ENCODE measurements around the gene ERBB3. TPM values are rescaled to one million over a fixed set of nuclear protein-coding genes. Genes with fewer than 3 reads are reported as not detected.
A peak's percentile ranks its signal among the peaks of the same experiment; 100 is the strongest.

The ERBB3 gene
- total RNA-seq, 2 donors from 2014 or later: 45.7 to 51.8 TPM

DNA sequence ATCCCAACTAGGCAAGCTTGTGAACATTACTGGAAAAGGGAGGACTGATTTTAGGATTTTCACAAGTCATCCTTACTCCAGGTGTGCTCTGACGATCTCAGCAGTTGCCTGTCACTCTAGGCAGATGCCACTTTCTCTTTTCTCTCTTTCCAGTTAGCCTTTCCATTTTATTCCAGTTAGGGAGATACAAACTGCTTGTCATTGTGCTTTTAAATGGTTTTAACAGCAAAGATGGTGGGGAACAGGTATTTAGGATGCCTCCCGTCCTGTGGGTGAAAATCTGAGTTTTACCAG is 25.6 kb downstream of the ERBB3 start:
- H3K36me3 Mint-ChIP-seq (ENCODE audit: low read depth): peaks cover 56% of the 10 kb centered on the region
- peaks cover 22% of the 10 kb centered on the region for H3K4me1 Mint-ChIP-seq
- peak overlapping the region; percentile 96 for H3K27ac Mint-ChIP-seq
- H3K9ac ChIP-seq (ENCODE audit: extremely low read depth, low read length, poor library complexity, severe bottlenecking): peak overlapping the region; percentile 84
- H3K9me3 Mint-ChIP-seq: no peaks in the 10 kb centered on the region
- H3K36me3 ChIP-seq (ENCODE audit: control insufficient read depth, insufficient read depth, low read length): peaks cover 45% of the 10 kb centered on the region
- TF ChIP-seq, protein P1, sequence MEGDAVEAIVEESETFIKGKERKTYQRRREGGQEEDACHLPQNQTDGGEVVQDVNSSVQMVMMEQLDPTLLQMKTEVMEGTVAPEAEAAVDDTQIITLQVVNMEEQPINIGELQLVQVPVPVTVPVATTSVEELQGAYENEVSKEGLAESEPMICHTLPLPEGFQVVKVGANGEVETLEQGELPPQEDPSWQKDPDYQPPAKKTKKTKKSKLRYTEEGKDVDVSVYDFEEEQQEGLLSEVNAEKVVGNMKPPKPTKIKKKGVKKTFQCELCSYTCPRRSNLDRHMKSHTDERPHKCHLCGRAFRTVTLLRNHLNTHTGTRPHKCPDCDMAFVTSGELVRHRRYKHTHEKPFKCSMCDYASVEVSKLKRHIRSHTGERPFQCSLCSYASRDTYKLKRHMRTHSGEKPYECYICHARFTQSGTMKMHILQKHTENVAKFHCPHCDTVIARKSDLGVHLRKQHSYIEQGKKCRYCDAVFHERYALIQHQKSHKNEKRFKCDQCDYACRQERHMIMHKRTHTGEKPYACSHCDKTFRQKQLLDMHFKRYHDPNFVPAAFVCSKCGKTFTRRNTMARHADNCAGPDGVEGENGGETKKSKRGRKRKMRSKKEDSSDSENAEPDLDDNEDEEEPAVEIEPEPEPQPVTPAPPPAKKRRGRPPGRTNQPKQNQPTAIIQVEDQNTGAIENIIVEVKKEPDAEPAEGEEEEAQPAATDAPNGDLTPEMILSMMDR (conservative IDR thresholded peaks at IDR 0.05): no peak
- H3K27ac ChIP-seq (ENCODE audit: low read depth, low read length): no peak overlapping the region
- no peaks in the 10 kb centered on the region for H3K4me1 ChIP-seq (ENCODE audit: control insufficient read depth, insufficient read depth, low read length)
- H3K4me3 ChIP-seq (ENCODE audit: low read length): peak overlapping the region; percentile 91
- no peaks in the 10 kb centered on the region for H3K27me3 ChIP-seq (ENCODE audit: control insufficient read depth, insufficient read depth, low read length, poor library complexity, severe bottlenecking)
- DNase-seq: no peak
- WGBS, 2 experiments (ENCODE audit: insufficient coverage in 1 of 2, insufficient read length in 1 of 2): 43 to 52% methylated on average over 2 of the region's 2 CpGs
- no peaks in the 10 kb centered on the region for H3K27me3 Mint-ChIP-seq (ENCODE audit: insufficient read depth)
- H3K9me3 ChIP-seq (ENCODE audit: control insufficient read depth, low read length): no peaks in the 10 kb centered on the region
- H3K4me3 Mint-ChIP-seq: peak overlapping the region; percentile 99

DNA sequence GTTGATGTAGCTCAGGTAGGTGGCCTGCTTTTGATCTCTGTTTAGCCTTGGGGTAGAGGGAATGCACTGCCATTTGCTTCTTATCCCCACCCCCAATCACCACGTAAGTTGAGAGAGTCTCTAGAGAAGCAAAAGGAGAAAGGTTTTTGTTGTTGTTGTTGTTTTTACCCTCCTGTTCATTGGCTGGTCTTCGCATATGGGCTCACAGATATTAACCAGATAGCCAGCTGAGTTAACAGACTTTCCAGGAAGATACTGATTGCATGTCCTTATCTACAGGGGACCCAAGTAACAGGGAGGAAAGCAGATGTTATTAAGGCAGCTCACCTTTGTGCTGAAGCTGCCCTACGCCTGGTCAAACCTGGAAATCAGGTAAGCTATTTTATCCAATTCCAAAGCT is 27.3 kb downstream of the ERBB3 start:
- TF ChIP-seq, protein P1 (conservative IDR thresholded peaks at IDR 0.05): no peak
- H3K4me1 ChIP-seq (ENCODE audit: control insufficient read depth, insufficient read depth, low read length): no peaks in the 10 kb centered on the region
- H3K4me3 ChIP-seq (ENCODE audit: low read length): peak overlapping the region; percentile 91
- Mint-ChIP-seq H3K27ac (peak overlapping the region; percentile 44), H3K4me1 (peaks cover 22% of the 10 kb centered on the region), H3K4me3 (no peak overlapping the region), H3K36me3 (ENCODE audit: low read depth) (peaks cover 58% of the 10 kb centered on the region), H3K9me3 (no peaks in the 10 kb centered on the region), H3K27me3 (ENCODE audit: insufficient read depth) (no peaks in the 10 kb centered on the region)
- H3K27ac ChIP-seq (ENCODE audit: low read depth, low read length): no peak overlapping the region
- 90 to 95% methylated on average over 1 to 3 of the region's 3 CpGs for WGBS, 2 experiments (ENCODE audit: insufficient coverage in 1 of 2, insufficient read length in 1 of 2)
- H3K27me3 ChIP-seq (ENCODE audit: control insufficient read depth, insufficient read depth, low read length, poor library complexity, severe bottlenecking): no peaks in the 10 kb centered on the region
- H3K9ac ChIP-seq (ENCODE audit: extremely low read depth, low read length, poor library complexity, severe bottlenecking): no peak overlapping the region
- DNase-seq: no peak
- H3K9me3 ChIP-seq (ENCODE audit: control insufficient read depth, low read length): no peaks in the 10 kb centered on the region
- peaks cover 61% of the 10 kb centered on the region for H3K36me3 ChIP-seq (ENCODE audit: control insufficient read depth, insufficient read depth, low read length)

DNA sequence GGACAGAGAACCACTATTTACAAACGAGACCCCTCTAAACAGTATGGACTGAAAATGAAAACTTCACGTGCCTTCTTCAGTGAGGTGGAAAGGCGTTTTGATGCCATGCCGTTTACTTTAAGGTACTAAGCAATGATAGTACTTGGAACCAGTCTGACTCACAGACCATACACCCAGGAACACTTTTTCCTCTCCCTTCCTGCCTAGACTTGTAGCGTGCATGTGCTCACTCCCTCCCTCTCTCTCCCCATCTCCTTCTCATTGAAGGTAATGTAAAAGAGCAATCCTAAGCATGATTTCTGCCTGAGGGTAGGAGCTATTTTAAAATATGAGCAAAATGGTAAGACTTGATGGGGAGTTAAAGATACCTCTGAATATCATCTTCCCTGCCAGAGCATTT is 30.6 kb downstream of the ERBB3 start:
- Mint-ChIP-seq H3K4me1 (peaks cover 18% of the 10 kb centered on the region), H3K27me3 (ENCODE audit: insufficient read depth) (no peaks in the 10 kb centered on the region), H3K27ac (no peak overlapping the region), H3K4me3 (no peak overlapping the region), H3K36me3 (ENCODE audit: low read depth) (peaks cover 72% of the 10 kb centered on the region), H3K9me3 (no peaks in the 10 kb centered on the region)
- DNase-seq: no peak
- H3K36me3 ChIP-seq (ENCODE audit: control insufficient read depth, insufficient read depth, low read length): peaks cover 82% of the 10 kb centered on the region
- no peak overlapping the region for H3K27ac ChIP-seq (ENCODE audit: low read depth, low read length)
- no peak overlapping the region for H3K9ac ChIP-seq (ENCODE audit: extremely low read depth, low read length, poor library complexity, severe bottlenecking)
- H3K4me1 ChIP-seq (ENCODE audit: control insufficient read depth, insufficient read depth, low read length): no peaks in the 10 kb centered on the region
- H3K27me3 ChIP-seq (ENCODE audit: control insufficient read depth, insufficient read depth, low read length, poor library complexity, severe bottlenecking): no peaks in the 10 kb centered on the region
- TF ChIP-seq, protein P1 (conservative IDR thresholded peaks at IDR 0.05): no peak
- no peaks in the 10 kb centered on the region for H3K9me3 ChIP-seq (ENCODE audit: control insufficient read depth, low read length)
- H3K4me3 ChIP-seq (ENCODE audit: low read length): no peak overlapping the region
- WGBS, 2 experiments (ENCODE audit: insufficient coverage in 1 of 2, insufficient read length in 1 of 2): 92 to 100% methylated on average over 4 to 5 of the region's 5 CpGs
